HTERT RPE-1 (cell line): ENCODE results near the gene SLC24A5.

Experiments
- in situ Hi-C: fragments of 300-500 bp; cut with MboI; formaldehyde crosslinking; loops from 4 replicates; pipeline ENCODE4 v1.14.3; 2020; ENCODE audit warnings: low sequenced_read_pairs

SLC24A5 gene

GRCh38 chr15:48185529-48185928 is 64.7 kb downstream of the SLC24A5 start:
- in situ Hi-C loops: no loop called here

GRCh38 chr15:48186271-48186670 is 65.5 kb downstream of the SLC24A5 start:
- in situ Hi-C loops: no loop called here

- in situ Hi-C loops: no loop called here
These were observed 70.3 kb downstream of the SLC24A5 start for GRCh38 chr15:48190932-48191573.

GRCh38 chr15:48191574-48192225 is 70.9 kb downstream of the SLC24A5 start, which contains the start of gene CTXN2:
CTXN2 (plus strand) TSS chr15:48191665; CDS start chr15:48201301, 9,636 bp downstream.
- in situ Hi-C loops: no loop called here
